ENCODE results near the gene DHDDS.
"Not testable (repeated sequence)": the region's sequence is repeated elsewhere in the genome, so short reads cannot be mapped to it uniquely, and the experiment has no call there.

Gene DHDDS, protein sequence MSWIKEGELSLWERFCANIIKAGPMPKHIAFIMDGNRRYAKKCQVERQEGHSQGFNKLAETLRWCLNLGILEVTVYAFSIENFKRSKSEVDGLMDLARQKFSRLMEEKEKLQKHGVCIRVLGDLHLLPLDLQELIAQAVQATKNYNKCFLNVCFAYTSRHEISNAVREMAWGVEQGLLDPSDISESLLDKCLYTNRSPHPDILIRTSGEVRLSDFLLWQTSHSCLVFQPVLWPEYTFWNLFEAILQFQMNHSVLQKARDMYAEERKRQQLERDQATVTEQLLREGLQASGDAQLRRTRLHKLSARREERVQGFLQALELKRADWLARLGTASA

DNA sequence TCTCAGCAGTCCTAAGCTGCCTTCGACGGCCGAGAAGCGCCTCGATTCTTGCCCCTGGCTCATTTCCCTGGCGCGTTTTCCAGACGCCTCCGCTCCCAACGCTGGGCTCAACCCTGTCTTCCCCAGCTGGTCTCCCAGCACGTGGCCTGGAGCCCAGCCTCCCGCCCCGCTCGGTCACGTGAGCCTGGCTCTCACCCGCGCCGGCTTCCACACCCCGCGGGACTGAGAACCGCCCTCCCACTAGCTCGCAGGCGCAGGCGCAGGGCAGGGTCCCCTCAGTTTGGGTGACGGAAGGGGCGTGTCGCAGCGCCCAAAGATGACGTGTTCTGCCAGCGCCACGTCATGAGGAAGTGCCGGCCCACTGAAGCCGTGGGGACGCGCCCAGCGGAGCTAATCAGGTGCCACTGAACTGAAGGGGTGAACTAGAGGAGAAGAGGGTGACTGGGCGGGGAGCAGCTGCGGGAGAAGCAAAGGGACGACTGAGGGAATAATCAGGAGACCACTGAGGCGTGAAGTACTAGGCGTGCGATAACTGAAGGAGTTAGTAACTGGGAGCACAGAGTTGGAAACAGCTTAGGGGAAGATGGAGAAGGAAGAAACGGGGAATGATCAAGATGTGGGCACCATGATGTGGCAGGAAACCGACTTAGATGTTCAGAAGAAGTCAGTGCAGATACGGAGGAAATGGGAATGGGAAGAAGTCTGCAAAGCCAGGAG, at the start of gene DHDDS:
Gene DHDDS (plus strand): TSS at position 343 of the 717 bp plus-strand sequence. CDS start 625 bp downstream, outside the sequence.
- peak; percentile 98 for DNase-seq (ENCODE audit: low read depth)

DNA sequence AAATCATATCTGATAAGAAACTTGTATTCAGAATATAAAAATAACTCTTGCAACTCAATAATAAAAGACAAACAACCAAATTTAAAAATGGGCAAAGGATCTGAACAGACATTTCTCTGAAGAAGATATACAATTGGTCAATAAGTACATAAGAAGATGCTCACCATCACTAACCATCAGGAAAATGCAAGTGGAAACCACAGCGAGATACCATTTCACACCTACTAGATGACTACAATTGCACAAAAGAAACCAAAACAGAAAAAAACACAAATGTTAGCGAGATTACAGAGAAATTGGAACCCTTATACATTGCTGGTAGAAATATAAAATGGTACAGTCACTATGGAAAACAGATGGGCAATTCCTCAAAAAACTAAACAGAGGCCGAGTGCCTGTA, 48.0 kb upstream of the DHDDS start:
- DNase-seq (ENCODE audit: low read depth) = no peak

DNA sequence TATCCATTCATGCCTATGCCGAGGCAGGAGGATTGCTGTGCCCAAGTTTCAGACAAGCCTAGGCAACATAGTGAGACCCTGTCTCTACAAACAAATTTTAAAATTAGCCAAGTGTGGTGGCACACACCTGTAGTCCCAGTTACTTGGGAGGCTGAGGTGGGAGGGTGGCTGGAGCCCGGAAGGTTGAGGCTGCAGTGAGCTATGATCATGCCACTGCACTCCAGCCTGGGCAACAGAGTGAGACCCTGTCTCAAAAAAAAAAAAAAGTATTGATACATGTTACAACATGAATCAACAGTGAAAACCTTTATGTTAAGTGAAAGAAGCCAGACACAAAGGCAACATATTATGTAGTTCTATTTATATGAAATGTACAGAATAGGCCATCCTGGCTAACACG, 47.1 kb upstream of the DHDDS start:
- DNase-seq (ENCODE audit: low read depth) = not testable (repeated sequence)

DNA sequence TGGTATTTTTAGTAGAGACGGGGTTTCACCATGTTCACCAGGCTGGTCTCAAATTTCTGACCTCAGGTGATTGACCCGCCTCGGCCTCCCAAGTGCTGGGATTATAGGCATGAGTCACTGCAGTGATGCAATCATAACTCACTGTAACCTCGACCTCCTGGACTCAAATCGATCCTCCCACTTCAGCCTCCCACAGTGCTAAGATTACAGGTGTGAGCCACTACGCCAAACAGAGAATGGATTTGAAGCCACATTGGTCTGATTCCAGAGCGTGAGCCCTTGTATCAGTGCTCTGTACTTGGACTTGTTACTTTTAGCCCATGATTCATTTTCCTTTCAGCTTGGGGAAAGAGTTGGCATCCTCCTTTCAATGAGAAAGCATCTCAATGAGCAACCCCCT, 44.7 kb upstream of the DHDDS start:
- DNase-seq (ENCODE audit: low read depth) = peak; percentile 48

DNA sequence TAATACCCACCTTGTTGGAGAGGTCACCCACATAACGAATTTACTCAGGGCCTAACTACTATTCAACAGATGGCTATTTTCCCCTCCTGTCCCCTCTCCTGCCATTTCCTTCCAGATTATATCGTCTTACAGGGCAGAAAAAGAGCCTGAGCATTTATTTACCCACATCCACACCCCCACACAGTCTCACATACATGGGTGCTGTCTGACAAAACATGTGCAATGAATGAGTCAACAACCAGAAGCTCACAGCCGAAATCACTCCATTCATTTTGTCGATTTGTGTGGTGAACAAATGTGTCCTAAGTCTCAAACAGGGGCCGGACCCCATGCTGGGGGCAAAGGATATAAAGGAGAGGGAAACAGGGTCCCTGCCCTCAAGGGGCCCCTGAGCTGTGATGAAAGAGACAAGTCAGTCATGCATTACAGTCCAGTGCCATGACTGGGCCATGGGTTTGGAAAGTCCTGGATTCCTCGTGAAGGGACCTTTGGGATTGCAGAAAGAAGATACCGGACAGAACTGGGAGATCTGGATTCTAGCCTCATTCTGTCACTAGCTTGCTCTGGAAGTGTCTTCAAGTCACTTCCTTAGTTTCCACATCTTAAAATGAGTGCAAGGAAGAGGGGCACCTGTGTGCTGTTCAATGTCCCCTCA, 43.2 kb upstream of the DHDDS start:
- DNase-seq (ENCODE audit: low read depth) = no peak

DNA sequence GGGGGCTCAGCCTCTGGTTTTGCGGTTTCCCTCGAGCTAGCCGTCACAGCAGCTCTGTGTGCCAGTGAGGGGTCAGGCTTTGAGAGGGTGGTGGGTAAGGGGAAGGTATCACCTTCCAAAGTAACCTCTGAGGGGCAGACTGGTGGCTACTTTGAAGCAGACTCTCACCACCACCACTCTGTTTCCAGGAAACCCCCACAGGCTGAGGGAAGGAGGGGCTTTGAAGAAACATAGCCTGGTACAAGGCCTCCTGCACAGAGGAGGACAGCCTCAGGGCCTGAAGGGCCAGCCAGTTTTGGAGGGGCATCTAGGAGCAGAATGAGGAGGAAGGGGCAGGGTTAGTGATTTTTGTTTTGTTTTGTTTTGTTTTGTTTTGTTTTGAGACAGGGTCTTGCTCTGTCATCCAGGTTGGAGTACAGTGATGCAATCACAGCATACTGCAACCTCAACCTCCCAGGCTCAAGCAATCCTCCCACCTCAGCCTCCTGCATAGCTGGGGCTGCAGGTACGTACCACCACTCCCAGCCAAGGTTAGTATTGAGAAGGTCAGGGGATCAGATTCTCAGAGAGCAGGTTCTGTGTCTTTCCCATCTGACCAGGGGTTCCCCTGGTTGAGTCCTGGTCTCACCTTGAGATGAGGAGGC, 42.4 kb upstream of the DHDDS start:
- no peak for DNase-seq (ENCODE audit: low read depth)

DNA sequence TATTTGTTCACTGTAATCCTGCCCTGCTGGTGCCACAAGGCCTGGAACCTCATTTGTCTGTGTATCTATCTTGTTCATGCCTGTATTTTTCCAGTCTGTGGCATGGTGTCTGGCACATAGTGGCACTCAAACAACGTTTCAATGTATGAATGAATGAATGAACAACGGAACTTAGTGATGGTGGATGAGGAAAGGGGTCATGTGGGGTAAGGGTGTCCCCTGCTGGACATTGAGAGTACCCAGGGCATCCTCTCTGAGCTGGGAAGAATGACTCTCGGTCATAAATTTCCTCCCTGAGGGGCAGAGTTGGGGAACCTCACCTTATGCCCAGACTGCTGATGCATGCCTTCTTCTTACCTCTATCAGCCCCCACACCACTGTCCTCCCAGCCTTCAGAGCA, 40.7 kb upstream of the DHDDS start:
- DNase-seq (ENCODE audit: low read depth) = peak; percentile 71

DNA sequence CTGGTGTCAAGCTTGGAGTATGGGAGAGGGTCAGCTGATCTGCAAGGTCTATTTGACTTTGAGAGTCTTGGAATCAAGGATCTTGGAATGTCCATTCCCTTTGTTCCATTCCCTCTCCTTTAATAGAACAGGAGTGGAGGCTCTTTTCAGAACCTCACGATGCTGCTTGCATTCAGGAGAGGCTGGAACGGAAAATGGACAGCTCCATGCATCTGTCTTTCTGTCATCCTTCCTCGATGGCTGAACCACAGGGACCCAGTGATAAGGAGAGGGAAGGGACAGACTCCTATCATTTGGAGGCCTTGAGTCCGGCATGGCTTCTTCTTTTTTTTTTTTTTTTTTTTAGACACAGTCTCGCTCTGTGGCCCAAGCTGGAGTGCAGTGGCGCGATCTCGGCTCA, 36.4 kb upstream of the DHDDS start:
- DNase-seq (ENCODE audit: low read depth) = no peak

DNA sequence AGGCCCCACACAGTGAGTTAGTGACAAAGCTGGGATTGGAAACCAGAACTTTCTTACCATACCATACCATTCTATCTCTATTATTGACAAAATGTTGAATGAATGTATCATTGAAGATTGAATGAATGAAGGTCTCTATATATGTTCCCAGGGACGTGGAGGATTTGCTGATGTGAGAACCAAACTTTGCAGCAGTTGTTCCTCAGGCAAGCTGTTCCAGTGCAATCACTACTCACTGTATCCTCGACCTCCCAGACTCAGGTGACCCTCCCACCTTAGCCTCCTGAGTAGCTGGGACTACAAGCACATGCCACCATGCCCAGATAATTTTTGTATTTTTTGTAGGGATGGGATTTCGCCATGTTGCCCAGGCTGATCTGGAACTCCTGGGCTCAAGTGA, 33.1 kb upstream of the DHDDS start:
- DNase-seq (ENCODE audit: low read depth) = no peak

DNA sequence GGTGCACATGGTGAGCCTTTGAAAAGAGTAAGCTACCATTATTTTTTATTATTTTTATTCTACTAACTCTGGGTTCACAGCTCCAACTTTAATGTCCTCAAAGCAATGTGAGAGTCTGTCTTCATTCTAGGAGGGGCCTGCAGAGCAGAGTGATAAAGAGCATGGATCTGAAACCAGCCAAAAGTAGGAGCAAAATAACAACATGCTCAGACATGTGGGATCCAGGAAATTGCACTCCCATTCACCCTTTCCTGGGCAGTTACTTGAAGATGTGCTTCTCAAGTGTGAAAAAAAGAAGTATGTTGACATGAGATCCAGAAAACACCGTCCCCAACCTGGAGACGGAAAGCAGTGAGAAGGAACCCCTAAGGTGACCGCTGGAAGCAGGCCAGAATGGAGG, 30.2 kb upstream of the DHDDS start:
- no peak for DNase-seq (ENCODE audit: low read depth)

DNA sequence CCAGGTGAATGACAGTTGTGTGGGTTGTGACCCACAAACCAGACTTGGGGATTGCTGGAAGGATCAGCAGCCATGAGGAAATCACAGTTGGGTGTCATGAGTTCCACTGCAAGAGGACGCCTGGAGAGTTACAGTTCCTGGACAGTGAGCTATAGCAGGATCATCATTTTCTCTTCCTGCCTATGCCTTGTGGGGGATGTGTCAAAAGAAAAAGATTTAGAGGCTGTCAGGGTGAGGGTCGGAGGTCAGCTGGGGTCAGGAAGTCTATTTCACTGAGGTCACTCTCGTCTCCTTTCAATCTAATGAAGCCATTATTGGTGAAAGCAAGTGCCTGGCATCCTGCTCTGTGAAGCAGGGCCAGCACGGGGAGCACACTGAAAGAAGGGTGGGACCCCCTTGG, 28.5 kb upstream of the DHDDS start:
- peak; percentile 57 for DNase-seq (ENCODE audit: low read depth)

DNA sequence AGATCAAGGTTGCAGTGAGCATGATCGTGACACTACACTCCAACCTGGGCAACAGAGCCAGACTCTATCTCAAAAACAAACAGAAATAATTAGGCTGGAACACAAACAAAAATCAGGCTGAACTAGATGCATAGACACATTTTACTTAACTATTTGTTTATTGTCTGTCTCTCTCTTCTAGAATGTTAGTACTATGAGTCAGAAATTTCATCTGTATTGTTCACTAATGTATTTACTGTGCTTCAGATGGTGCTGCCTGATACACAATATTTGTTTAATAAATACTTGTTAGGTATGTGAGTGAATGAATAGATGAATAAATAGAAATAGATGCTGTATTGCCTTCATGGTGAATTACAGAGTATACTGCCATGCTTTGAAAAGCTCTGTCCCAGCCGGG, 27.5 kb upstream of the DHDDS start:
- peak; percentile 57 for DNase-seq (ENCODE audit: low read depth)

DNA sequence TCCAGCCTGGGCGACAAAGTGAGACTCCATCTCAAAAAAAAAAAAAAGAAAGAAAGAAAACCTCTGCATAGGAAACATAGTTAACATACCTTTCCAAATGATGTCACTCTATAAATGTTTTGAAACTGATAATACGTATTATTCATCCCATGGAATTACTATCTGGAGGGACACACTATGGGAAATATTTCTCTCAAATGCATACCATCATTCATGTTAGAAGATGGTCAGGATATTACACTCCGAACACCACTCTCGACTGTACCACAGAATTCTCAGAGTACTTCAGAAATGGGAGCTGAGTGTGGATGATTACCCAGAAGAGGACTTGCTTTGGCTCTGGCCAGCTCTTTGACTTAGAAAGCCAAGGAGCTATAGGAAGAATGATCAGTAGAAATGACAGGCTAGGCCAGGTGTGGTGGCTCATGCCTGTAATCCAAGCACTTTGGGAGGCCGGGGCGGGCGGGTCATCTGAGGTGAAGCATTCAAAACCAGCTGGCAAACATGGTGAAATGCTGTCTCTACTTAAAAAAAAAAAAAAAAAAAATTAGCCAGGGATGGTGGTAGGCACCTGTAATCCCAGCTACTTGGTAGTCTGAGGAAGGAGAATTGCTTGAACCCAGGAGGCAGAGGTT, 26.7 kb upstream of the DHDDS start:
- peak; percentile 87 for DNase-seq (ENCODE audit: low read depth)

DNA sequence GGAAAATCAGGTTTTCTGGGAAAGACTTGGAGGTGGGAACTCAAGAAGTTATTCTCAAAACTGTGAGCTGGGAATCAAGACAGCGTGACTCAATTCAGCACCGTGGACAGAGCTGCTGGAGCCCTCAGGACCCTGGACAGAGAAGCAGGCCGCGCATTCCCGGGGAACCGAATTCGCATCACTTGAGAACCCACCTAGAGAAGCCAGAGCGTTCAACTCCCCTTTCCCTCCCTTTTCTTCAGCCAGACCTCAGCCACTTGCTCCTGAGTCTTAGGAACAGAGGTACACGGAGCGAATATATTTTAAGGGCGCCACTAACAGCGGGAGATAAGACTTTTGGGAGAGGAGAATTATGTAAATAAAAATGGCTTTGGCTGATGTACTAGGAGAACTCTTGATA, 23.5 kb upstream of the DHDDS start:
- peak; percentile 77 for DNase-seq (ENCODE audit: low read depth)

DNA sequence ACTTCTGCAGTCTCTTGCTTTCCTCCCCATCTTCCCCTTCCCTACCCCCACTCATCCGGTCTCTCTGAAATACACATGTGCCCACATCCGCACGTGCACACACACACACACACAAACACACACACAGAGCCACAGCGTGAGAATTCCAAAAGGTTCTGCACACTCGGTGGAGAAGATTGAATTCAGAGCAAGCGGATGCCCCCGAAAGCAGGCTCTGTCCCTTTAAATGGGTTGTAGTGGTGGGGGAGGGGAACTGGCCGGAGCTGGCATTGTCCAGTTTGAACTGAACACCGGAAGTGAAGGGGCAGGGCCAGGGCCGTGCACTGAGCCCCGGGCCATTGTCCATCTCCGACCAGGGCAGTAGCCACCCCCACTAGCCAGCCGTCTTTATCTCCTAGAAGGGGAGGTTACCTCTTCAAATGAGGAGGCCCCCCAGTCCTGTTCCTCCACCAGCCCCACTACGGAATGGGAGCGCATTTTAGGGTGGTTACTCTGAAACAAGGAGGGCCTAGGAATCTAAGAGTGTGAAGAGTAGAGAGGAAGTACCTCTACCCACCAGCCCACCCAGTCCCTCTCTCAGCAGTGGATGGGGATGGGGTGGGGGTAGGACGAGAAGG, 22.8 kb upstream of the DHDDS start:
- DNase-seq (ENCODE audit: low read depth) = peak; percentile 23

DNA sequence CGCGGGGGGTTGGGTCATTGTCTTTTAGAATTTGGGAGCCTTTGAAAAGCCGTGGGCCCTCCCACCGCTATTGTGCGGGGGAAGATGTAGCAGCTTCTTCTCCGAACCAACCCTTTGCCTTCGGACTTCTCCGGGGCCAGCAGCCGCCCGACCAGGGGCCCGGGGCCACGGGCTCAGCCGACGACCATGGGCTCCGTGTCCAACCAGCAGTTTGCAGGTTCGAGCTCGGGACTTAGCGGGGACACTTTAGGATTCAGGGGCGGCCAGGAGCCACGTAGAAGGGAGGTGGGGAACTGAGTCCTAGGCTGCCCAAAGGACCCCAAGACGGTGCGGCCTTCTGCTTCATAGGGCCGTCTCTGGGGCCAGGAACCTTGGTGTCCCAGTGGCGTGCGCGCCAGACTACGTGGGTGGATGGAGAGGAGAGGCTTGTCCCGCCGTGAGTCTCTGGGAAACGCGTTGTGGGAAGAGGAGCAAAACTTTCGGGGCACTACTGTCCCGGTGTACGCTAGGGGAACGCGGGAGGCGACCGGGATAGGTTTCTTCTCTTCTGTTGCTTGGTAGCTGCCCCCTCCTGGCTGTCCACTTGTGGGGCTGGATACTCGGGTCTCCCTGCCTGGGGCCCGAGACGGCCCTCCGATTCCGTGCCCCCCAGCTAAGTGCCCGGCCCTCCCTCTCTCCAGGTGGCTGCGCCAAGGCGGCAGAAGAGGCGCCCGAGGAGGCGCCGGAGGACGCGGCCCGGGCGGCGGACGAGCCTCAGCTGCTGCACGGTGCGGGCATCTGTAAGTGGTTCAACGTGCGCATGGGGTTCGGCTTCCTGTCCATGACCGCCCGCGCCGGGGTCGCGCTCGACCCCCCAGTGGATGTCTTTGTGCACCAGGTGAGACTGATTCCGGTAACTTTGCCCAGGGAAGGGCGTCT, 21.2 kb upstream of the DHDDS start, which contains the start of gene LIN28A:
Gene LIN28A (plus strand): TSS at position 112 of the 918 bp plus-strand sequence. CDS start 75 bp downstream, at position 187.
- DNase-seq (ENCODE audit: low read depth) = no peak

DNA sequence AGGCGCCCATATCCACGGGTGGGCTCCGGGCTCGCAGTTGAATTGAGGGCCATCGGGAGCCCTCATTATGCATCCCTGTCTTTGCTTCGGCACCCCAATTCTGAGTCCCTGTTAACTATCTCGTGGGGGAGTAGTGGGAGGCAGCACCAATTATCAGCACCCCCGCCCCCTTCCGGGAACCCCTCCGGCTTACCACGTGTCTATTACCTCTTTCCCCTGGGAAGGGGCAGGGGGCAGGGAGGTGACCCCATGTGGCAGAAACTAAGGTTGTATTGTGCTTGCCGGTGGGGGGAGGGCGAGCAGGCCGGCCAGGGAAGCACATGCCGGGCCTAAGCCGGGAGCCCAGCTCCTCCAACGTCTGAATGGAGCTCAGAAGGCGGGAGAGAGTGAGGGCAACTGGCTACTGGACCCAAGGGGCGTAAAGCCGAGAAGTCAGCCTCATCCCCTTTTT, 20.5 kb upstream of the DHDDS start:
- DNase-seq (ENCODE audit: low read depth) = no peak

DNA sequence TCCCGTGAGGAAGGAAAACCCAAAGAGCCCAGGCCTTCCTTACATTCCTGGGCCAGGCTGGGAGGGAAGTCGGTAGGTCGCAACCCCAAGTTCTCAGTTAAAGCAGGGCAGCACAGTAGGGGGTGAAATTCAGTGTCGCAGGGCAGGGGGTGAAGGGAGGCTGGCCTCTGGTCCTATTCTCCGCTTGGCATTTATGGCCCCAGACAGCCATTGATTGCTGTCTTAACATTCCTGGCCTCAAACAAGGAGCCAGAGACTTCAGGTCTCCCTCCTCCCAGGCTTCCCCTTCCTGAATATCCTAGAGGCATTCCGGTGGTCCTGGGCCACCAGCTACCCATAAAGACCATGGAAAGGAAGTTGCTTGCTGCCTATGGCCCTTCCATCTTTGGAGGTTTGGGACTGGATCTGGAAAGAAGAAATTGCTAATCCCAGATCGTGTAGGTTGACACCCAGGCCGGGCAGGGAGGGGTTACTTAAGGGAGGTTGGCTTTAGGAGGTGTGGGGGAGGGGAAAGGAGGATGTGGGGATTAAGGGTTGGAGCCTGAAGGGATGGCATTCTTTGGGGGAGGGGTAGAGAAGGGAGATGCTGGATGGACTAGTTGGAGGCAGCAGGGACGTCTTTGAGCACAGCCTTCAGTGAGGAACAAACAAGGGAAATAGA, 19.8 kb upstream of the DHDDS start:
- DNase-seq (ENCODE audit: low read depth) = no peak

DNA sequence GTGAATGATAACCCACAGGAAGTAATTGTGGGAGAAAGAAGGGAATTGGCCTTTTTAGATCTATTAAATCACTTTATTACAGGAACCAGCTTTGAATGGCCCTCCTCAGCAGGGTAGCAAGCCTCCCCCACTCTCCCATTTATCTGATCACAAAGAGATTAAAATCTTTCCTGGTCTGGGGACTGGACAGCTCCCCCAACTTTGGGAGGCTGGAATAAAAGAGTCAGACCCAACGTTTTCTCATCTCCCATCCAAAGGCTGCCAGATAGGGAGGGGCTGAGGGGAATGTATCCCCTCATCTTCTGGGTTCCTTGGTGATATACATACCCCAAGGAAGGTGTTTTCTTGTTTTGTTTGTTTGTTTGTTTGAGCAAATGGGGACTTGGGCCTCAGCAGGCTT, 19.1 kb upstream of the DHDDS start:
- DNase-seq (ENCODE audit: low read depth) = no peak
